ENCODE measurements around the gene SART3. TPM values are rescaled to one million over a fixed set of nuclear protein-coding genes. Genes with fewer than 3 reads are reported as not detected.

SART3 gene
- total RNA-seq, 4 donors from 2014 or later, result 31.6 to 48.0 (median 40.1) TPM

- DNase-seq (ENCODE audit: extremely low spot score), result peak; percentile 39
- intact Hi-C loops (cut with DNase I), result no loop called here
- TF ChIP-seq POLR2A (IDR thresholded peaks at IDR 0.05; ENCODE audit: low read depth) (no peak), CTCF (IDR thresholded peaks at IDR 0.05) (no peak), EP300 (IDR thresholded peaks at IDR 0.05) (no peak), POLR2AphosphoS5 (IDR thresholded peaks at IDR 0.05) (no peak)
- H3K9me3 ChIP-seq, result no peaks in the 10 kb centered on the region
- WGBS, result 91% methylated on average over 6 of the region's 8 CpGs
- H3K27ac ChIP-seq (replicated peaks in 1 of 4), result no peak overlapping the region
- no peak overlapping the region for H3K4me3 ChIP-seq
- H3K4me1 ChIP-seq, result peaks cover 6 to 14% (median 10%) of the 10 kb centered on the region in 4 donors
- H3K36me3 ChIP-seq, result peaks cover 22 to 36% (median 34%) of the 10 kb centered on the region in 4 donors
- no peaks in the 10 kb centered on the region for H3K27me3 ChIP-seq
Observed at GRCh38 chr12:108571609-108572165, 10.7 kb upstream of the SART3 start.

DNA sequence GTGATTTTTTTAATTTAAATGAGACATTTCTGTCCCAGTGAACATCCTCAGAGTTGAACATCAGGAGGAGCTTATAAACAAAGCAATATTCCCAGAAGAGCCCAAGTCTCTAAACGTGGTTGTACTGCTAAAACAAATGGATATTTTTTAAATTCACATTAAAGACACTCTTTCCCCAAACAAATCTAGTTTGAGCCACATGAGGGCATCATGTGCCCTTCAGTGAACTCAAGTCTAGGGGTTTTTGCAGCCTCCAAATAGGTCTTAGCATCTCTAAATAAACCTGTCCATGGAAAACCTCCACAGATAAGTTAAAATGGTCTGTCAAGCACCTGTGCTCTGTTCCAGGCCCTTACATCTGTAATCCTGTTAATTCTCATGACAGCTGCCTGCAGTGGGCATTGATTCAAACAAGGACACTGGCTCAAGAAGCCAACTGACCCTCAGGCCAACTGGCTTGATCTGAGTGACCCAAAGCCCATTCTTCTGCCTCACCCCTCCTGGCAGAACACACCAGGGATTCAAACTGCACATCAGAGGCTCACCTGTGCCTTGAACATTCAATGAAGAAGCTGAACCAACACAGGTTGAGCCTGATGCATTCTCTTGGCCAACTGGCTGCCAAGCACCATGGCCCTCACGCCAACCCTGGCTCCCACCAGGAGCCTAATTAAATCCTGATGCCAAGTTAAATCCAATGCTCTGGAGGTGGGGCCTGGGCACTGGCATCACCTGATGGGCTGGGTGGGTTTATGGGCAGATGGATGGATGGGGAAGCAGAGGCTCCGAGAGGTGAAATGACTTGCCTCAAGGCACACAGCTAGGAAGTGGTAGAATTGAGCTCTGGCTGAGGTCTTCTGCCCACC lies 10.0 kb upstream of the SART3 start:
- no peak for TF ChIP-seq EP300 (IDR thresholded peaks at IDR 0.05)
- peak in 2 of 3 experiments; percentile 29 to 30 for TF ChIP-seq CTCF (IDR thresholded peaks at IDR 0.05)
- WGBS, result 14% methylated on average over 1 of the region's 3 CpGs
- no peak overlapping the region for H3K4me3 ChIP-seq
- peak; percentile 62 for DNase-seq (ENCODE audit: extremely low spot score)
- H3K9me3 ChIP-seq, result no peaks in the 10 kb centered on the region
- intact Hi-C loops (cut with DNase I), result no loop called here
- no peaks in the 10 kb centered on the region for H3K27me3 ChIP-seq
- H3K36me3 ChIP-seq, result peaks cover 30 to 43% (median 41%) of the 10 kb centered on the region in 4 donors
- H3K4me1 ChIP-seq, result peaks cover 11 to 21% (median 16%) of the 10 kb centered on the region in 4 donors
- no peak overlapping the region for H3K27ac ChIP-seq (replicated peaks in 1 of 4)

DNA sequence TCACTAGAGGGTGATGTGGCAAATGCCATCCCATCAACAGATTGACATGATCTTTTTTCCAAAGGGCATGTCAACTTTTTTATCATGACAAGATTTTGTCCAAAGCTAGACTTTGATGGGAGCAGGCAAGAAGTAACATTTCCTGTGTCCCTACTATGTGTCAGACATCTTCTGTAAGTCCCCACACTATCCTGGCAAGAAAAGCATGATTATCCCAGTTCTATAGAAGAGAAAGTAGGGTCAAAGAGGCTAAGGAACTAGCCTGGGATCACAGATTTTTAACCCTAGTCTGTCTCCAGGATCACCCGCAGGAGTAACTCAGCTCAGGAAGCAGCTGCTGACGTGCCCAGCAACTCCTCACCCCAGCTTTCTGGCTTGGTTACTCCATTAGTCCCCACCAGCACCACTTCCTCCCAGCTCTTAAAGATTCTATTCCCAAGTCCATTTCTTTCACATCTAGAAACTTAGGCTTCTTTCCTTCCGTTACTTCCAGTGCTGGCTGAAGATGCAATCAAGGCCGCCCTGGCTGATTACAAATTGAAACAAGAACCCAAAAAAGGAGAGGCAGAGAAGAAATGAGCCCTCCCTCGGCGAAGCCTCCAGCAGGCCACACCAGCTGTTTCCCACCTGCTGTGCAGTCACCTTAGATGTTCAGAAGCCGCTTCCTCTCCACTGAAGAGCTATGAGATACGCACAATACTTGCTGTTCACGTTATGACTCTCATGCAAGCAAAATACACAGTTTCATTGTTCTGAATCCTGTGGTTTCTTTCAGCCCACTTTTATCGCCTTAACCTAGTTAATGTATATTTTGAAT lies 7.6 kb upstream of the SART3 start:
- H3K27me3 ChIP-seq, result no peaks in the 10 kb centered on the region
- peak; percentile 55 for DNase-seq (ENCODE audit: extremely low spot score)
- no peaks in the 10 kb centered on the region for H3K9me3 ChIP-seq
- 80% methylated on average over 10 of the region's 10 CpGs for WGBS
- intact Hi-C loops (cut with DNase I), result loop anchor here (5.0 kb wide), 1 partner anchor 524 kb away; the partner anchor contains the start of gene ALKBH2
- no peak overlapping the region for H3K4me3 ChIP-seq
- H3K27ac ChIP-seq (replicated peaks in 1 of 4), result peak overlapping the region in 2 of 4 donors; percentile 53 to 66
- peaks cover 35 to 42% (median 38%) of the 10 kb centered on the region in 4 donors for H3K4me1 ChIP-seq
- no peak for TF ChIP-seq POLR2A (IDR thresholded peaks at IDR 0.05; ENCODE audit: low read depth)
- TF ChIP-seq EP300 (IDR thresholded peaks at IDR 0.05), result no peak
- TF ChIP-seq POLR2AphosphoS5 (IDR thresholded peaks at IDR 0.05), result no peak
- TF ChIP-seq CTCF (IDR thresholded peaks at IDR 0.05), result no peak
- peaks cover 47 to 63% (median 60%) of the 10 kb centered on the region in 4 donors for H3K36me3 ChIP-seq

DNA sequence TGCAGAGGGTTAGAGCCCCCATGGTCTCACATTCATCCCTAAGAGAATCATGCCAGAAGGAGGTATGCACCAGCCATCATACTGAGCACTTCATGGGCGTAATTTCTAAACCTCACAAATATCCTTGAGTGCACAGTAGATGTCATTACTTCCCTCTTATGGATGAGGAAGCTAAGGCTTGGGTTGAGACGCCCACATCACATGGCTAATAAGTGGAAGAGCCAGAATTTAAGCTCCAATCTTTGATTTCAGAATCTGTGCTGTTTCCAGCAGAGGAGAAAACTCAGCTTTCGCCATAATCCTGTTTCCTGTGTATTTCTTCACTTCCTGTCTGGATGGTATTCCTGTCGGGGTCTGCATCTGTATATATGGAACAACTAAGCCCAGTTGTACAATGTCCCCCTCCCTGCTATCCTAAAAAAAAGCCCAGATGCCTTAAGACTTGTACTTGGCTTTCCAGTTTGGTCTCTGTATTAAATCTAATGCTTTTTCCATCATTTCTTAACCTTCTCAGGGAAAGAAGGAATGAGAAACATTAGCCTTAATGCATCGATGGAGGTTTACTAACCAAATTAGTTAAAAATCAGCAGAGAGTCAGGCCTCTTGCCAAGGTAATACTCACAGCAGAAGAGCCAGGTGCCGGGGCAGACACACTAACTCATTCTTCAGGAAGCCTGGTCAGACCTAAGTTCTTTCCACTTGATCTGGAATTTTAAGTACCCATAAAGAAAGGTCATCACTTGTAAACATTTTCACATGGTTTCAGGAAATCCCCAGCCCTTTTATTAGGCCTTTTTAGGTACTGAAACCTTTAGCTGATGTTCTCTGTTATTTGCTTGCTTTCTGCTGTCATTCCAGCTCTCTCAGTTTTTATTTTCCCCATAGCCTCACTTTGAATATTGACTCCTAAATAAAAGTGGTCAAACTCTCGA lies 6.7 kb upstream of the SART3 start:
- intact Hi-C loops (cut with DNase I), result loop anchor here (2.0 to 5.0 kb wide), 2 partner anchors 235 to 525 kb away; partner anchors contain the start of gene ALKBH2
- no peaks in the 10 kb centered on the region for H3K9me3 ChIP-seq
- TF ChIP-seq POLR2A (IDR thresholded peaks at IDR 0.05; ENCODE audit: low read depth), result no peak
- no peak overlapping the region for H3K4me3 ChIP-seq
- peaks cover 47 to 63% (median 60%) of the 10 kb centered on the region in 4 donors for H3K36me3 ChIP-seq
- 56% methylated on average over 7 of the region's 7 CpGs for WGBS
- H3K4me1 ChIP-seq, result peaks cover 41 to 48% (median 43%) of the 10 kb centered on the region in 4 donors
- peak overlapping the region; percentile 3 to 66 (median 46) for H3K27ac ChIP-seq (replicated peaks in 1 of 4)
- no peaks in the 10 kb centered on the region for H3K27me3 ChIP-seq
- peak; percentile 92 for DNase-seq (ENCODE audit: extremely low spot score)
